ENCODE results near the gene RPL3.

Gene RPL3

DNA sequence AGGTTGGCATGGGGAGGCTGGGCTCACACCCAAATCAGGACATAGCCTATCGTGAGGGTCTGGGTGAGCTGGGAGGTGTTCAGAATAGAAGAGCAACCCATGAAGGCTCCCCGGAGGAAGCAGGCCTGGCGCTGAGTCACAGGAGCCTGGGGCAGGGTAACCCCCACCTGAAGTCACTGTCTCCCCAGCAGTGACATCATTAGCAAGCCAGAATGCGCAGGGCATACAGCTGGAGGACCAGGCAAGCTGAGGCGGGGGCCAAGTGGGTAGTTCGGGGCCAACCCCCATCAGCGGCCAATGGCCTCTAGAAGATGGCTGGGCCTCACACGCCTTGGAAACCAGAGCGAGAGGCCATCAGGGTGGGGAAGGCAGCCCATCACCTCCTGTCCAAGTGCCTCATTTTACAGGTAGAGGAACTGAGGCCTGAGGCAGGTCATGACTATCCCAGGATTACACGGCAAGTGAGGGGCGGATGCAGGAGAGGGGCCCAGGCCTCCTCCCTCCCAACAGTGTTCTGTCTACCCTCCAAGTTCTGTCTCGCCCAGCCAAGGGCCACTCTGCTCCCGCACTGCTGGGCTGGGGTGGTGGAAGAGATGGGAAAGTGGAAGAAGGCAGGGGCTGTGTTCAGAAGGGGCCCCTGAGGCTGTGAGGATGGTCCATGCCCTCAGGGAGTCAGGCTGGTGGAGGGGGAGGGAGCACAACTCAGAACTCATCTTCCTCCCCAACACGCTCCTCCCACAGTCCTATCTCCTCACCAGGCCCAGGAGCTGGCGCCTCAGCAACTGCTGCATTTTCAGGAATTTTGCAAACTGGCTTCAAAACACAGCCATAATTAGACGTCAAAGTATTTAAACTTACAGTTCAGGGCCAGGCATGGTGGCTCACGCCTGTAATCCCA is 24.6 kb downstream of the RPL3 start:
- TF ChIP-seq, protein P1, sequence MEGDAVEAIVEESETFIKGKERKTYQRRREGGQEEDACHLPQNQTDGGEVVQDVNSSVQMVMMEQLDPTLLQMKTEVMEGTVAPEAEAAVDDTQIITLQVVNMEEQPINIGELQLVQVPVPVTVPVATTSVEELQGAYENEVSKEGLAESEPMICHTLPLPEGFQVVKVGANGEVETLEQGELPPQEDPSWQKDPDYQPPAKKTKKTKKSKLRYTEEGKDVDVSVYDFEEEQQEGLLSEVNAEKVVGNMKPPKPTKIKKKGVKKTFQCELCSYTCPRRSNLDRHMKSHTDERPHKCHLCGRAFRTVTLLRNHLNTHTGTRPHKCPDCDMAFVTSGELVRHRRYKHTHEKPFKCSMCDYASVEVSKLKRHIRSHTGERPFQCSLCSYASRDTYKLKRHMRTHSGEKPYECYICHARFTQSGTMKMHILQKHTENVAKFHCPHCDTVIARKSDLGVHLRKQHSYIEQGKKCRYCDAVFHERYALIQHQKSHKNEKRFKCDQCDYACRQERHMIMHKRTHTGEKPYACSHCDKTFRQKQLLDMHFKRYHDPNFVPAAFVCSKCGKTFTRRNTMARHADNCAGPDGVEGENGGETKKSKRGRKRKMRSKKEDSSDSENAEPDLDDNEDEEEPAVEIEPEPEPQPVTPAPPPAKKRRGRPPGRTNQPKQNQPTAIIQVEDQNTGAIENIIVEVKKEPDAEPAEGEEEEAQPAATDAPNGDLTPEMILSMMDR (IDR thresholded peaks at IDR 0.05; ENCODE audit: low read depth, low read length), result no peak
- H3K4me3 ChIP-seq (ENCODE audit: low read depth, low read length), result no peak overlapping the region

GRCh38 chr22:39293766-39294368 is 25.6 kb downstream of the RPL3 start:
- TF ChIP-seq, protein P1 (IDR thresholded peaks at IDR 0.05; ENCODE audit: low read depth, low read length), result no peak
- no peak overlapping the region for H3K4me3 ChIP-seq (ENCODE audit: low read depth, low read length)

DNA sequence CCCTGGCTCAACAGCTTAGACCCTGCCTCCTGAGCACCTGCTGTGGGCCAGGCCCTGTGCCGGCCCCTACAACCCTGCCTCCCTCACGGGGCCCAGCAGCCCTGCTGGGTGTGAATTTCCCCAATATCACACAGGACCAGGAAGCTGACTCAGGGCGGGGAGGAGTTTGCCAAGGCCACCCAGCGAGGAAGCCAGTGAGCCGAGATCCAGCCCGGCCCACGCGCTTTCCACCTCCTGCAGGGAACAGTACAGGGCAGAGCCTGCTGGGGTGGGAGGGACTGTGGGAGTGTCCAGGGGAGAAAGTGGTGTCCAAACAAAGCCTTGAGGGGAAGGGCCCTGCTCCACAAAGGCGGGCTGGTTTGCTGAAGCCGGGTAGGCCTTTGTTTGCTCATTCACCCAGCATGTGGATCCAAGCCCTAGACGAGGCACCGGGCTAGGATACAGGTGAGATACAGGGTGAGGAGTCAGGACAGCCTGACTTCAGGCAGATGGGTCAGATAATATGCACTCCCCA is 26.8 kb downstream of the RPL3 start:
- TF ChIP-seq, protein P1 (IDR thresholded peaks at IDR 0.05; ENCODE audit: low read depth, low read length), result no peak
- H3K4me3 ChIP-seq (ENCODE audit: low read depth, low read length), result no peak overlapping the region

DNA sequence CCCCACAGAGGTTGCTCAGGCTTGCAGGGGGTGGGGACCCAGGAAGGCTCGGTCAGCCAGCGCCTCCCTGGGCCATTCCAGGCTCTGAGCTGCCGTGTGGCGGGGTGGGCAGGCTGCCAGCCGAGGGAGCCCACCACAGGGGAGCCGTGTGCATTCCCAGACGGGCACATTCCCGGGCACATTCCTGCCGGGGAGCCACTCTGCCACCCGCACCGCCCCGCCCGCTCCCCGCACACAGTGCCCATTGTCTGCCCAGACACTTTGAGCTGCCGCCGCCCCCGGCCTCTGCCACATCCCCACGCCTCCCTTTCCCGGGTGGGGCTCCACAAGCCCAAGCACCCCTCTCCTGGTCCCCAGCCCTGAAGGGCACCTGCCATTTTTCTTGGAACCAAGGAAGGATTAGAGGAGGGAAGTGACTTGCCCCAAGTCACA is 27.4 kb downstream of the RPL3 start:
- no peak overlapping the region for H3K4me3 ChIP-seq (ENCODE audit: low read depth, low read length)
- TF ChIP-seq, protein P1 (IDR thresholded peaks at IDR 0.05; ENCODE audit: low read depth, low read length), result no peak

- TF ChIP-seq, protein P1 (IDR thresholded peaks at IDR 0.05; ENCODE audit: low read depth, low read length), result no peak
- no peak overlapping the region for H3K4me3 ChIP-seq (ENCODE audit: low read depth, low read length)
Observed at GRCh38 chr22:39291523-39291922, 27.9 kb downstream of the RPL3 start.

- TF ChIP-seq, protein P1 (IDR thresholded peaks at IDR 0.05; ENCODE audit: low read depth, low read length), result no peak
Observed at GRCh38 chr22:39290724-39291161, 28.7 kb downstream of the RPL3 start.

More at GRCh38 chr22:39290724-39291161, 28.7 kb downstream of the RPL3 start:
- no peak overlapping the region for H3K4me3 ChIP-seq (ENCODE audit: low read depth, low read length)
